ENCODE data around the gene CHCHD10. TPM values are rescaled to one million over a fixed set of nuclear protein-coding genes. Genes with fewer than 3 reads are reported as not detected.

Gene CHCHD10
- polyA plus RNA-seq, 1 experiment = 10.1 TPM

DNA sequence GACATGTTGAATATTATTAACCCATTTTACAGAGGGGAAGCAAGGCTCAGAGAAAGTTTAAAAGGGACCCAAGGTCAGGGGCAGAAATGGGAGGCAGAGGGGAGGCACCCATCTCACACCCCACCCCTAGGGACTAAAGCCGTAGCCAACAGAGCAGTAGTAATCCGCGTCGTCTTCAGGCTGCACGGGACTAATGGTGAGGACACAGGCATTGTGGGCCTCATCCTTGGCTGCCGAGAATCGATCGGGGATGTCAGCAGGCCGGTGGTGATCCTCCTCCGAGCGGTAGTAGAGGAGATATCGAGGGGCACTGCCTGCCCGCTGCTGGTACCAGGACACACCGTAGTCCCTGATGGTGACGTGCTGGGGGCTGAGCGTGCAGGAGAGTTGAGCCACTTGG, 15.0 kb downstream of the CHCHD10 start:
- no peaks in the 10 kb centered on the region; the same call in 1 of the 2 replicates for H3K9me3 ChIP-seq (ENCODE audit: control insufficient read depth, insufficient read depth, low read length)
- no peak overlapping the region for H3K4me3 ChIP-seq (ENCODE audit: low read depth, low read length)
- no peaks in the 10 kb centered on the region for H3K27me3 ChIP-seq (ENCODE audit: control insufficient read depth, insufficient read depth, low read length)
- ChIA-PET CTCF (interaction anchor here (1.5 to 2.0 kb wide), 2 partner anchors 15 to 97 kb away, joined by 4 to 9 read pairs; partner anchors contain the start of gene CHCHD10), POLR2A (no interaction called here)
- no peak overlapping the region for H3K27ac ChIP-seq (ENCODE audit: low read depth, low read length)
- no peak for DNase-seq (ENCODE audit: low read depth, low spot score)
- TF ChIP-seq, protein P1, sequence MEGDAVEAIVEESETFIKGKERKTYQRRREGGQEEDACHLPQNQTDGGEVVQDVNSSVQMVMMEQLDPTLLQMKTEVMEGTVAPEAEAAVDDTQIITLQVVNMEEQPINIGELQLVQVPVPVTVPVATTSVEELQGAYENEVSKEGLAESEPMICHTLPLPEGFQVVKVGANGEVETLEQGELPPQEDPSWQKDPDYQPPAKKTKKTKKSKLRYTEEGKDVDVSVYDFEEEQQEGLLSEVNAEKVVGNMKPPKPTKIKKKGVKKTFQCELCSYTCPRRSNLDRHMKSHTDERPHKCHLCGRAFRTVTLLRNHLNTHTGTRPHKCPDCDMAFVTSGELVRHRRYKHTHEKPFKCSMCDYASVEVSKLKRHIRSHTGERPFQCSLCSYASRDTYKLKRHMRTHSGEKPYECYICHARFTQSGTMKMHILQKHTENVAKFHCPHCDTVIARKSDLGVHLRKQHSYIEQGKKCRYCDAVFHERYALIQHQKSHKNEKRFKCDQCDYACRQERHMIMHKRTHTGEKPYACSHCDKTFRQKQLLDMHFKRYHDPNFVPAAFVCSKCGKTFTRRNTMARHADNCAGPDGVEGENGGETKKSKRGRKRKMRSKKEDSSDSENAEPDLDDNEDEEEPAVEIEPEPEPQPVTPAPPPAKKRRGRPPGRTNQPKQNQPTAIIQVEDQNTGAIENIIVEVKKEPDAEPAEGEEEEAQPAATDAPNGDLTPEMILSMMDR (IDR thresholded peaks at IDR 0.05; ENCODE audit: low read depth, low read length) = no peak

DNA sequence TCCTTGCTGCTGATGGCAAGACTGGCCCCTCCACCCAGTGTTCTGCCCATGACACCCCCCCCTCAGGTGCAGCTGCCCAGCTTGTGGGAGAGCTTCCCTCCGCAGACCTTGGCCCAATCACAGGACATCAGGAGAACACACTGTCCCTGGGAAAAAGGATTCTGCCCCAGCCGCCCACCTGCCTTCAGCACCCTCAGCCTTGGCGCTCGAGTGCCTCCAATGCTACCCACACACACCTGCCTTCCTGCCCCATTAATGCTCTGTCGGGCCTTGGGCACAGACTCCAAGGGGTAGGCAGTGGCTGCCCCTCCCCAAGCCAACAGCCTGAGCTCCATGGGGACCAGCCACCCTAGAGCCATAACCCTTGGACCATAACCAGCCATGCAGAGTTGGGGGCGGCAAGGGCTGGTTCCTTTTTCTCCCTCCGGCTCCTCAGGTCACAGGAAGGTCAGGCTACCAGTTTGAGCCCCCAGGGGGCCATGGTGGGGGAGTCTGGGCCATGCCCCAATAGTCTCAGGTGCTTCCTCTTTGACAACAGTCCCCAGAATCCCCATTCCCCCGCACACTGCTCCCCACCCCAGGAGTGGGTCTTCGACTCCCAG, 15.6 kb downstream of the CHCHD10 start:
- no peak overlapping the region for H3K27ac ChIP-seq (ENCODE audit: low read depth, low read length)
- no peak overlapping the region for H3K4me3 ChIP-seq (ENCODE audit: low read depth, low read length)
- H3K9me3 ChIP-seq (ENCODE audit: control insufficient read depth, insufficient read depth, low read length) = no peaks in the 10 kb centered on the region; the same call in 1 of the 2 replicates
- ChIA-PET POLR2A (no interaction called here), CTCF (interaction anchor here (1.5 to 2.0 kb wide), 2 partner anchors 16 to 97 kb away, joined by 4 to 9 read pairs; partner anchors contain the start of gene CHCHD10)
- DNase-seq (ENCODE audit: low read depth, low spot score) = no peak
- TF ChIP-seq, protein P1 (IDR thresholded peaks at IDR 0.05; ENCODE audit: low read depth, low read length) = no peak
- no peaks in the 10 kb centered on the region for H3K27me3 ChIP-seq (ENCODE audit: control insufficient read depth, insufficient read depth, low read length)

- no peak for DNase-seq (ENCODE audit: low read depth, low spot score)
- H3K27ac ChIP-seq (ENCODE audit: low read depth, low read length) = peak overlapping the region; percentile 77
- H3K9me3 ChIP-seq (ENCODE audit: control insufficient read depth, insufficient read depth, low read length) = no peaks in the 10 kb centered on the region; the same call in 1 of the 2 replicates
- H3K27me3 ChIP-seq (ENCODE audit: control insufficient read depth, insufficient read depth, low read length) = no peaks in the 10 kb centered on the region
- TF ChIP-seq, protein P1 (IDR thresholded peaks at IDR 0.05; ENCODE audit: low read depth, low read length) = no peak
- CTCF ChIA-PET = interaction anchor here (1.5 to 2.0 kb wide), 3 partner anchors 16 to 98 kb away, joined by 4 to 9 read pairs (median 7); partner anchors contain the start of gene CHCHD10
- peak overlapping the region; percentile 92 for H3K4me3 ChIP-seq (ENCODE audit: low read depth, low read length)
- POLR2A ChIA-PET = interaction anchor here (0.6 to 1.0 kb wide), 2 partner anchors 23 to 521 kb away, joined by 3 read pairs; no protein-coding TSS in a partner anchor
These were observed 16.3 kb downstream of the CHCHD10 start for GRCh38 chr22:23751441-23751996.

DNA sequence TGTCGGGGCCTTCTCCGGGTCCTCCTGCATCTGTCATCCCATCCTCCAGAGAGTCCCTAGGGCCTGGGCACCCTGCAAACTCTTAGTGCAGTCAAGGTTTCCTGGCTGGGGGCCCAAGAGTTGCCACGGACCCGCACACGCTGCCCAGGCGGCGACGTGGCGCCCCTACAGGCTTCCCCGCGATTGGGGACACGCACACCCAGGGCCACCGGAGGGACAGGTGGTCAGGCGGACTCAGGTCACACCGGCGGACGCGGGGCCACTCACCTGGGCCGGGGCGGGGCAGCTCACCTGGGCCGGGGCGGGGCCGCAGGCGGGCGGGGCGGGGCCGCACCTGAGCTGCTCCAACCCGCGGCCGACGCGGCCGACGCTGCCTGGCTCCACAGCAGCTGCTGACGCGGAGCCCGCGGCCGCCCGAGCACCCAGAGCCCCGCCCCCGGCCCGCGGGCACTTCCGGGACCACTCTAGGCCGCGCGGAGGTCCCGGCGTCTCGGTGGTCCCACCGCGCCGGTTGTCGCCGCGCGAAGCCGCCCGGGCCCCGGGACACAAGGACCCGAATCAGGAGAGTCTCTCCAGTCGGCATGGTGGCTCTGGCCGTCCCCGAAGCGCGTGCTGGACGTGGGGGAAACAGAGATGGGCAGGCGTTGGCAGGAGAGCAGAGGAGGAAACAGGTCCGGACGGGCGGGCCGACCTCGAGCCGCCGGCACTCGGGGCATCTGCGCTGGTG, 16.9 kb downstream of the CHCHD10 start, which contains the start of gene ZNF70:
Gene ZNF70, minus strand, starts transcription at position 399 of the 727 bp plus-strand sequence. CDS start 5,972 bp downstream, outside the sequence.
- H3K27me3 ChIP-seq (ENCODE audit: control insufficient read depth, insufficient read depth, low read length) = no peaks in the 10 kb centered on the region
- DNase-seq (ENCODE audit: low read depth, low spot score) = peak; percentile 30
- ChIA-PET CTCF (interaction anchor here (1.5 kb wide), 1 partner anchor 18 kb away, joined by 7 read pairs; no protein-coding TSS in a partner anchor), POLR2A (interaction anchor here (0.6 to 1.2 kb wide), 3 partner anchors 12 to 34 kb away, joined by 3 to 4 read pairs (median 3); partner anchors contain the start of gene C22orf15)
- H3K27ac ChIP-seq (ENCODE audit: low read depth, low read length) = peak within 1 kb of the TSS; percentile 77
- H3K4me3 ChIP-seq (ENCODE audit: low read depth, low read length) = peak within 1 kb of the TSS; percentile 92
- H3K9me3 ChIP-seq (ENCODE audit: control insufficient read depth, insufficient read depth, low read length) = no peaks in the 10 kb centered on the region; the same call in 1 of the 2 replicates
- TF ChIP-seq, protein P1 (IDR thresholded peaks at IDR 0.05; ENCODE audit: low read depth, low read length) = peak; percentile 26; the same call in 1 of the 2 replicates
